ENCODE results near the gene RHOD.
A peak's percentile ranks its signal among the peaks of the same experiment; 100 is the strongest.

Gene RHOD

GRCh38 chr11:67118801-67119584 is 62.3 kb downstream of the RHOD start, which contains the start of gene KDM2A:
Gene KDM2A, plus strand, starts transcription at chr11:67119263. Its CDS starts 2,054 bp downstream, at chr11:67121317.
- TF ChIP-seq EP300 (IDR thresholded peaks at IDR 0.05; ENCODE audit: borderline replicate concordance) (no peak; the same call in 1 of the 2 replicates), REST (IDR thresholded peaks at IDR 0.05; ENCODE audit: low read depth) (no peak), YY1 (IDR thresholded peaks at IDR 0.05; ENCODE audit: low read depth) (peak; percentile 94), EGR1 (IDR thresholded peaks at IDR 0.05) (peak; percentile 79), USF1 (IDR thresholded peaks at IDR 0.05) (no peak), FOXM1 (IDR thresholded peaks at IDR 0.05; ENCODE audit: borderline replicate concordance, low read depth) (no peak), TEAD4 (IDR thresholded peaks at IDR 0.05) (no peak), CREB1 (IDR thresholded peaks at IDR 0.05; ENCODE audit: low read depth) (no peak), RAD21 (IDR thresholded peaks at IDR 0.05; ENCODE audit: low read depth) (no peak), TCF12 (IDR thresholded peaks at IDR 0.05; ENCODE audit: low read depth) (peak; percentile 35; the same call in 1 of the 2 replicates), CEBPB (IDR thresholded peaks at IDR 0.05) (no peak), ZBTB7A (IDR thresholded peaks at IDR 0.05; ENCODE audit: low read depth) (no peak; the same call in 1 of the 2 replicates), MAX (IDR thresholded peaks at IDR 0.05) (0 out of 2 replicates have a peak, but pooled peaks have one; percentile 40), TAF1 (IDR thresholded peaks at IDR 0.05; ENCODE audit: low read depth) (peak; percentile 98), NFIC (IDR thresholded peaks at IDR 0.05) (no peak)

- TF ChIP-seq MAX (IDR thresholded peaks at IDR 0.05), result 0 out of 2 replicates have a peak, but pooled peaks have one; percentile 27
- no peak for TF ChIP-seq ZBTB7A (IDR thresholded peaks at IDR 0.05; ENCODE audit: low read depth)
- TF ChIP-seq REST (IDR thresholded peaks at IDR 0.05; ENCODE audit: low read depth), result no peak
- no peak for TF ChIP-seq TCF12 (IDR thresholded peaks at IDR 0.05; ENCODE audit: low read depth)
- no peak; the same call in none of the 2 replicates for TF ChIP-seq YY1 (IDR thresholded peaks at IDR 0.05; ENCODE audit: low read depth)
- no peak for TF ChIP-seq TAF1 (IDR thresholded peaks at IDR 0.05; ENCODE audit: low read depth)
- no peak for TF ChIP-seq FOXM1 (IDR thresholded peaks at IDR 0.05; ENCODE audit: borderline replicate concordance, low read depth)
Measured at GRCh38 chr11:67119585-67120391, 63.1 kb downstream of the RHOD start.

- no peak for TF ChIP-seq TCF12 (IDR thresholded peaks at IDR 0.05; ENCODE audit: low read depth)
- no peak for TF ChIP-seq FOXM1 (IDR thresholded peaks at IDR 0.05; ENCODE audit: borderline replicate concordance, low read depth)
- TF ChIP-seq ZBTB7A (IDR thresholded peaks at IDR 0.05; ENCODE audit: low read depth), result no peak
- no peak for TF ChIP-seq USF1 (IDR thresholded peaks at IDR 0.05)
- TF ChIP-seq YY1 (IDR thresholded peaks at IDR 0.05; ENCODE audit: low read depth), result no peak
- no peak for TF ChIP-seq EGR1 (IDR thresholded peaks at IDR 0.05)
- TF ChIP-seq MAX (IDR thresholded peaks at IDR 0.05), result no peak
Measured at GRCh38 chr11:67120456-67120855, 63.8 kb downstream of the RHOD start.

- TF ChIP-seq NFIC (IDR thresholded peaks at IDR 0.05) (peak; percentile 30; the same call in 1 of the 2 replicates), TEAD4 (IDR thresholded peaks at IDR 0.05) (no peak)
Measured at GRCh38 chr11:67120881-67121710, 64.4 kb downstream of the RHOD start.
